ENCODE results near the gene SLC17A9. TPM values are rescaled to one million over a fixed set of nuclear protein-coding genes. Genes with fewer than 3 reads are reported as not detected.

SLC17A9 gene
- polyA plus RNA-seq, 3 donors = 0.81 to 31.3 (median 0.82) TPM

DNA sequence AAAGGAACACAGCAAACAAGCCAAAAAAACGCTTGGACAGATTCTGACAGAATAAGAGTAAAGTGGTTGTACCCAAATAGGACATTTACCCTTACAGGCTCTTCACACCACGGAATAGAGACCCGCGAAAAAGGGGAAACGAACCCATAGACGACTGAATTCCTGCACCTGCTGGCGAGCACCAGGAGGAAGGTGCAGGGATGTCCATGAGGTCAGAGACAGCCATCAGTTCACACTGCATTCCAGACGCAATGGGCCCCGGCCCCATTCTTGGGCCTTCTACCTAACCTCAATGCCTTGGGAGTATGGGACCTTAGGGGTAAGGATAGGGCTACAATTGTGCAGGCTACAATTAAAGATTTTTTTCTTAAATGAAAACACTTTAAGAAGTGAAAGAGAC, 21.0 kb upstream of the SLC17A9 start:
- Histone ChIP-seq H3K36me3 (replicated peaks in 1 of 2; ENCODE audit: control insufficient read depth in 1 of 2, insufficient read depth in 2 of 2, low read length in 2 of 2) (peaks cover 12 to 18% of the 10 kb centered on the region in 2 donors), H3K79me2 (ENCODE audit: insufficient read depth, low read length) (peaks cover 99% of the 10 kb centered on the region)
- intact Hi-C loops (cut with micrococcal nuclease) = loop anchor here in 1 of 2 donors (10.0 kb wide), 2 partner anchors 283 to 627 kb away; partner anchors contain the start of genes ADRM1 and YTHDF1

DNA sequence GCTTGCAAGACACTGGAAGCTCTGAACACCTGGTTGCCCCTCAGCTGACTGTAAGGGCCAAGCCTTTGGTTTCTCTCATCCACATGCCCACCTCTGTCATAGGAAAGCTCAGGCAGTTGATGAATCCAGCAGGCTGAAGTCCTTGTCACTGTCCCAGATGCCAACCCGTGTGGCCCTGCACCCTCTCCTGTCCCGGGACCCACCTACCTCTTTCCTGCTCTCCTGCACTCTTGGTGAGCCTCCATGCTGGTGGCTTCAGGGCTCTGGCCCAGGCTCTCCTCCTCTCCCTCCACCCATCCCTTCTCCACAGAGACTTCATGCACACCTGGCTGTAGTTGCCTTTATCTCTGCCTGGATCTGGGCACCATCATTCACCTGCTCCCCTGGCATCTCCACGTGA, 18.5 kb upstream of the SLC17A9 start:
- H4K20me1 ChIP-seq (ENCODE audit: insufficient read depth, low read length) = peaks cover 42% of the 10 kb centered on the region
- H3K9me3 Mint-ChIP-seq = no peaks in the 10 kb centered on the region

More for the DNA sequence above, 21.0 kb upstream of the SLC17A9 start:
- Histone ChIP-seq H3K4me2 (replicated peaks; ENCODE audit: extremely low read depth, low read length, poor library complexity, severe bottlenecking) (no peak overlapping the region), H3K9me3 (replicated peaks in 1 of 2; ENCODE audit: control insufficient read depth in 1 of 2, insufficient read depth in 1 of 2, low read length in 2 of 2) (no peaks in the 10 kb centered on the region), H3K27me3 (ENCODE audit: control insufficient read depth in 2 of 2, insufficient read depth in 2 of 2, low read length in 2 of 2) (no peaks in the 10 kb centered on the region), H2AFZ (ENCODE audit: insufficient read depth, low read depth, low read length, poor library complexity, severe bottlenecking) (no peak overlapping the region), H3K9ac (ENCODE audit: insufficient read depth, low read length, poor library complexity, severe bottlenecking) (no peak overlapping the region), H3K4me3 (replicated peaks in 1 of 3; ENCODE audit: low read depth in 2 of 3, low read length in 3 of 3) (no peak overlapping the region), H4K20me1 (ENCODE audit: insufficient read depth, low read length) (peaks cover 57% of the 10 kb centered on the region), H3K4me1 (ENCODE audit: control insufficient read depth in 1 of 2, insufficient read depth in 2 of 2, low read length in 2 of 2) (peaks cover 33 to 35% of the 10 kb centered on the region in 2 donors), H3K27ac (ENCODE audit: low read depth in 1 of 2, low read length in 2 of 2) (no peak overlapping the region)
- no peak for DNase-seq
- H3K36me3 Mint-ChIP-seq = peaks cover 8 to 10% of the 10 kb centered on the region in 2 donors
- 28% methylated on average over 6 of the region's 9 CpGs for WGBS (ENCODE audit: insufficient coverage)
- no peaks in the 10 kb centered on the region for H3K27me3 Mint-ChIP-seq (ENCODE audit: low read depth in 3 of 3)
- peaks cover 39% of the 10 kb centered on the region for H3K4me1 Mint-ChIP-seq
- no peak overlapping the region for H3K27ac Mint-ChIP-seq
- TF ChIP-seq, protein P1, sequence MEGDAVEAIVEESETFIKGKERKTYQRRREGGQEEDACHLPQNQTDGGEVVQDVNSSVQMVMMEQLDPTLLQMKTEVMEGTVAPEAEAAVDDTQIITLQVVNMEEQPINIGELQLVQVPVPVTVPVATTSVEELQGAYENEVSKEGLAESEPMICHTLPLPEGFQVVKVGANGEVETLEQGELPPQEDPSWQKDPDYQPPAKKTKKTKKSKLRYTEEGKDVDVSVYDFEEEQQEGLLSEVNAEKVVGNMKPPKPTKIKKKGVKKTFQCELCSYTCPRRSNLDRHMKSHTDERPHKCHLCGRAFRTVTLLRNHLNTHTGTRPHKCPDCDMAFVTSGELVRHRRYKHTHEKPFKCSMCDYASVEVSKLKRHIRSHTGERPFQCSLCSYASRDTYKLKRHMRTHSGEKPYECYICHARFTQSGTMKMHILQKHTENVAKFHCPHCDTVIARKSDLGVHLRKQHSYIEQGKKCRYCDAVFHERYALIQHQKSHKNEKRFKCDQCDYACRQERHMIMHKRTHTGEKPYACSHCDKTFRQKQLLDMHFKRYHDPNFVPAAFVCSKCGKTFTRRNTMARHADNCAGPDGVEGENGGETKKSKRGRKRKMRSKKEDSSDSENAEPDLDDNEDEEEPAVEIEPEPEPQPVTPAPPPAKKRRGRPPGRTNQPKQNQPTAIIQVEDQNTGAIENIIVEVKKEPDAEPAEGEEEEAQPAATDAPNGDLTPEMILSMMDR (IDR thresholded peaks at IDR 0.05) = no peak
- H3K9me3 Mint-ChIP-seq = no peaks in the 10 kb centered on the region
- H3K4me3 Mint-ChIP-seq = no peak overlapping the region

More for the DNA sequence above, 18.5 kb upstream of the SLC17A9 start:
- Mint-ChIP-seq H3K4me1 (peaks cover 32% of the 10 kb centered on the region), H3K4me3 (no peak overlapping the region), H3K27me3 (ENCODE audit: low read depth in 3 of 3) (no peaks in the 10 kb centered on the region), H3K27ac (no peak overlapping the region), H3K36me3 (peaks cover 8 to 10% of the 10 kb centered on the region in 2 donors)
- peaks cover 95% of the 10 kb centered on the region for H3K79me2 ChIP-seq (ENCODE audit: insufficient read depth, low read length)
- no peak overlapping the region for H2AFZ ChIP-seq (ENCODE audit: insufficient read depth, low read depth, low read length, poor library complexity, severe bottlenecking)
- H3K27me3 ChIP-seq (ENCODE audit: control insufficient read depth in 2 of 2, insufficient read depth in 2 of 2, low read length in 2 of 2) = no peaks in the 10 kb centered on the region
- WGBS (ENCODE audit: insufficient coverage) = 58% methylated on average over 3 of the region's 3 CpGs
- H3K4me2 ChIP-seq (replicated peaks; ENCODE audit: extremely low read depth, low read length, poor library complexity, severe bottlenecking) = no peak overlapping the region
- DNase-seq = no peak
- TF ChIP-seq, protein P1 (IDR thresholded peaks at IDR 0.05) = no peak
- peaks cover 24 to 26% of the 10 kb centered on the region in 2 donors for H3K4me1 ChIP-seq (ENCODE audit: control insufficient read depth in 1 of 2, insufficient read depth in 2 of 2, low read length in 2 of 2)
- H3K27ac ChIP-seq (ENCODE audit: low read depth in 1 of 2, low read length in 2 of 2) = no peak overlapping the region
- intact Hi-C loops (cut with micrococcal nuclease) = loop anchor here in 1 of 2 donors (10.0 kb wide), 2 partner anchors 281 to 629 kb away; partner anchors contain the start of genes ADRM1 and YTHDF1
- no peak overlapping the region for H3K9ac ChIP-seq (ENCODE audit: insufficient read depth, low read length, poor library complexity, severe bottlenecking)
- H3K4me3 ChIP-seq (replicated peaks in 1 of 3; ENCODE audit: low read depth in 2 of 3, low read length in 3 of 3) = no peak overlapping the region
- no peaks in the 10 kb centered on the region for H3K9me3 ChIP-seq (replicated peaks in 1 of 2; ENCODE audit: control insufficient read depth in 1 of 2, insufficient read depth in 1 of 2, low read length in 2 of 2)
- H3K36me3 ChIP-seq (replicated peaks in 1 of 2; ENCODE audit: control insufficient read depth in 1 of 2, insufficient read depth in 2 of 2, low read length in 2 of 2) = peaks cover 12 to 18% of the 10 kb centered on the region in 2 donors
